HG03066 (cell line): Measurements from ENCODE around the gene BCAS4.
"Not testable (repeated sequence)": the region's sequence is repeated elsewhere in the genome, so short reads cannot be mapped to it uniquely, and the experiment has no call there.

ENCODE experiments used
- ATAC-seq: cut with Tn5 transposase; IDR thresholded peaks from one replicate; pipeline ENCODE4 v1.9.1; 2021; ENCODE audit warnings: low read depth; ENCODE audit not compliant: unreplicated experiment

The BCAS4 gene

DNA sequence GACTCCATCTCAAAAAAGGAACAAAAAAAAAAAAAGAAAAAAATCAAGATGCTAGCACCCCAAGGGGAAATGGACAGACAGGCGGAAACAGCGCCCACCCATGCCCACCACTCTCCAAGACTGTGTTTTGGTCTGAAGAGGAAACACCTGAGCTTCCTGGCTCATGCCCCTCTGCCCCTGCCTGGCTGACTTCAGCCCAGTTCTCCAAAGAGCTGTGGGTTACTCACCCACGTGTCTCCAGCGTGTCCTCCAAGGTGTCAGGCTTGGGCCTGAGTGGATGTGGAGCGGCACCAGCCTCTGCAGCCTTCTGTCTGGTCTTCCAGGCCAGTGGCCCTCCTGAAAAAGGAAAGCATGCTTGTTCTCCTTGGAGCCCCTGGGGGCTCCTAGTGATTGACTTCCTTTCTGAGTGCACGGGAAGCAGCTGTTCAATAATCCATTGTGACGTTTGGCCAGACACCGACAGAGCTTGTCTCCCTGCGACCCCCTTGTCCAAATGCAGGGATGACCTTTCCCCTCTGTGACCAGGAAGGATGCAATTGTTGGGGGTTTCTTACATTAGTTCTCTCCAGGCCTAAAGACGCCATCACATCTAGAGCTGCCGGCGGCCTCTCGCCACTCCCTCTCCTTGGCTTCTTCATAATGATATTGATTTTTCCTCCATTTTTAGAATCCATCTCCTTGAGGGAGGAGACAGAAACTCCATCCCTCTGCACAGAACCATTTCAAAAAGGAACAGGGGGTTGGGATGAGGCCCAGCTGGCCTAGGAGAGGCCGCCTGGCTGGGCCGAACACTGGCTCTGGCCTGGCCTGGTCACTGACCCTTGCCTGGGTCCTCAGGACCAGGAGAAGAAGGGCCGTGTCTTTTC is 77.9 kb downstream of the BCAS4 start:
- ATAC-seq: no peak

DNA sequence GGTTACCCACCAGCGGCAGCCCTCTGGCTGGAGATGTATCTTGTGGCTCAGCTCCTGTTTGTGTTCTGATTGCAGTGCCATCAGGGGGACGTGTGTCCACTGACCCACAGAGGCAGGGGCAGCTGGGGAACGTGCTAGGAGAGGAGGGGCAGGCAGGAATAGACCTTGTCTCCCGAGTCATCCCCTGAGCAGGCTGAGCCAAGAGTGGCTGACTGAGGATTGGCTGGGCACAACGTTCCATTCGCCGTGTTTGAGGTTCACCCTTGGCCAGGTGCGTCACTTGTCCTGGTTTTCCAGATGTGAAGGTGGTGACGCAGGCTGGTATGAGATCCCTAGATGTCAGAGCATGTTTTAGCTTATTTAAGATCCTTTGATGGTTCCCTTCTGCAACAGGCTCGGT is 78.7 kb downstream of the BCAS4 start:
- ATAC-seq: no peak

DNA sequence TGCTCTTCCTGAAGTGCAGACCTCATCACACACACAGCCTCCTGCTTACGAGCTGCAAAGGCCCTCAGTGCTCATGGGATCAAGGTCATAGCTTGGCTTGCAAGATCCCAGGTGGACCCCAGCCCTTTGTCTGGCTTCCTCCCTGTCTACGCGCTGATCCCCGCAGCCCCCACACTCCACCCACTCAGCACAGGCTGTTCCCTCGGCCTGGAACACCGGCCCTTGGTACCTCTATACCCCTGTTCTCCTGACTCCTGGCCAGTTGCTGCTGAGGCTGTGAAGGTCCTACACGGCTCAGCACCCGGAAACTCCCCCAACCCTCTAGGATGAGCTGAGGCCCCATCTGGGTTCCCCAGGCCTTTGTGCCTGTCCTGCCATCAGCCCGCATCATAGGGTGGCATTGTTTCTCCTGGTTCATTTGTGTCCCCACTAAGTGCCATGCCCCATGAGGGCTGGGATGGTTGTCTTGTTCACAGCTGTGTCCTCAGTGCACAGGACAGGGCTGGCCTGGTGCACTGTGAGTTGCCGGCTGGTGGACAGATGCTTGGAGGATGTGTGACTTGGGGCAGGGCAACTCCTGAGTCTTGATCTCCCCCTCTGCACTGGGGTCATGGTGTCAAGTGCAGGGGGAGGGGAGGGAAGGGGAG is 79.4 kb downstream of the BCAS4 start:
- ATAC-seq: no peak

DNA sequence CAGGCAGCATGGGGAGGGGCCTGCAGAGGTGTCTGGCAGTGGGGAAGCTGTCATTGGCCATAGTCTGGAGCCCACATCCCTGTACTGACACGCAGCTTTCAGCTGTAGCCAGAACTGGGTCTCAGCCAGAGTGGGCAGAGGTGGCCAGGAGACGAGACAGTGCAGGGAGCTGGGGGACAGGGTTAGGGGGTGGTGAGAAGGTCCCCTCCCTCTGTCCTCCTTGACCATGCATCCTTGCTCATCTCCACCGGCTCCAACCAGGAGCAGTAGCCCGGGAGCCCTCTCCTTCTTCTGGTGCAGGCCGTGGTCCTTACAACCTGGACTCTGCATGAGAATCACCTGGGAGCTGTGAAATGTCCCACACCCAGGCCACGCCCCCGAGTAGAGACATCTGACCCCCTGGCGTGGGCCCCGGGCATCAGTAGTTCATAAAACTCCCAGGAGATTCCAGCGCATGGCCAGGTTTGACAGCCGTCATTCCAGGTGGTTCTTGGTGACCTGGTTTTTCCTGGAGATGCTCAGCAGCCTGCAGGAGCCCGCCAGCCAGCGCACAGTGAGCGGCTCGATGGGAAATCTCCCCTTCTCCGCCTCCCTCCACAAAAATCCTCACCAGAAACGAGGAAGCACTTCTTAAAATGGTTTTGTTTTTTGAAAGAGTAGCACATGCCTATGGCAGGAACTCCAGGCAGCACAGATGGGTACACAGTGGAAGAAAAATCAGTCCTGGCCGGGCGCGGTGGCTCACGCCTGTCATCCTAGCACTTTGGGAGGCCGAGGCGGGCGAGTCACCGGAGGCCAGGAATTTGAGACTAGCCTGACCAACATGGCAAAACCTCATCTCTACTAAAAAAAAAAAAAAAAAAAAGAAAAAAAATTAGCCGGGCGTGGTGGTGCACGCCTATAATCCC is 80.2 kb downstream of the BCAS4 start:
- ATAC-seq: no peak

DNA sequence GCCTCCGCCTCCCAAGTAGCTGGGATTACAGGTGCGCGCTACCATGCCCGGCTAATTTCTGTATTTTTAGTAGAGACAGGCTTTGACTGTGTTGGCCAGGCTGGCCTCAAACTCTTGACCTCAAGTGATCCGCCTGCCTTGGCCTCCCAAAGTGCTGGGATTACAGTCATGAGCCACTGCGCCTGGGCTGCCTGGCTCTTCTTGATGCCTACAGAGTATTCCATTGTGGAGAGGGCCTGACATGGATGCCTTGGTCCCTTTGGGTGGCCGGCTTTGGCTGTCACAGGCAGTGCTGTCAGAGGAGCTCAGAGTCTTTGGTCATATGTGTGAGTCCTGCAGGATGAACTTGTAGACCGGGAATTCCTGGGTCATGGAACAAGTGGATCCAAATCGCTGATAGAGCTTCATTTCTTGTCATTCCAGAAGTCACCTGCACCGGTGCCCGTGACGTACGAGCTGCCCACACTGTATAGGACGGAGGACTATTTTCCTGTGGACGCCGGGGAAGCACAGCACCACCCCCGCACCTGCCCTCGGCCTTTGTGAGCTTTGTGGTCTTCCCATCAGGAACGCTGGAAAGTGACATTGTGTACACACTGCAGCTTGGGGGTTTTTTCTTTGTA is 81.3 kb downstream of the BCAS4 start:
- ATAC-seq: no peak

DNA sequence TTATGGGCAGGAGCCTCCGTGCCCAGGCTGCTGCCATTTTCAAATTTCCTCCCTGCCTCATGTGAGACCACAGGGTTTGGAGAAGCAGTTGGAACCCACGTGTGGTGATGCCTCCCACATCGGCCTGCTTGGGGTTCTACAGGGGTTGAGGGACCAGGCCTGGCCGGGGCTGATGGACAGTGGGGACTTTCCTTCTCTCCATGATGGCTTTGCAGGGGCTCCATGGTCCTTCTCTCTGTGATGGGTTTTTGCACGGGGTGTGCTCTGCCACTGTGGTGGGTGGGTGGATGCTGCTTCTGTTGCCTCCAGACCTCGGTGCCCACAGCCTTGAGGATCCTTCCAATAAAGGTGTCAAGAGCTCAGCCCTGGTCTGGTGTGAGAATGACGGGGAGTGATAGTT is 82.0 kb downstream of the BCAS4 start:
- no peak for ATAC-seq

DNA sequence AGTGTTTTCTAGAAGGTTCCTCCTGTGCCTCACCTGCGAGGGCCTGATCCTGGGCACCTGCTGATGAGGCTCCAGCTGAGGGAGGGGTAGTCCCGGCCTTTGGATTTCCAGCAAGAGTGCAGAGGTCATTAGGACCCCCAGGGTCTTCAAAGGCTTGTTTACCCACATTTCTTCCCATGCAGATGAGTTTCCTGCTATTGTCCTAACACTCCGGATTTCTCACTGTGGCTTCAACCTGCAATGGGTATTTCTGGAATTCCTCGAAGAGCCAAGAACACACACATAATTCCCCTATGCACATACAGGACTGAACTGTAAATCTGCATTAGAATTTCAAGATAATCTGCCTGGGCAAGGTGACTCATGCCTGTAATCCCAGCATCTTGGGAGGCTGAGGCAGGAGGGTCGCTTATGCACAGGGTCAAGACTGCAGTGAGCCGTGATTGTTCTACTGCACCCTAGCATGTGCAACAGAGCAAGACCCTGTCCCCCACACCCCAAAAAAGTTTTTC is 82.4 kb downstream of the BCAS4 start:
- no peak for ATAC-seq

DNA sequence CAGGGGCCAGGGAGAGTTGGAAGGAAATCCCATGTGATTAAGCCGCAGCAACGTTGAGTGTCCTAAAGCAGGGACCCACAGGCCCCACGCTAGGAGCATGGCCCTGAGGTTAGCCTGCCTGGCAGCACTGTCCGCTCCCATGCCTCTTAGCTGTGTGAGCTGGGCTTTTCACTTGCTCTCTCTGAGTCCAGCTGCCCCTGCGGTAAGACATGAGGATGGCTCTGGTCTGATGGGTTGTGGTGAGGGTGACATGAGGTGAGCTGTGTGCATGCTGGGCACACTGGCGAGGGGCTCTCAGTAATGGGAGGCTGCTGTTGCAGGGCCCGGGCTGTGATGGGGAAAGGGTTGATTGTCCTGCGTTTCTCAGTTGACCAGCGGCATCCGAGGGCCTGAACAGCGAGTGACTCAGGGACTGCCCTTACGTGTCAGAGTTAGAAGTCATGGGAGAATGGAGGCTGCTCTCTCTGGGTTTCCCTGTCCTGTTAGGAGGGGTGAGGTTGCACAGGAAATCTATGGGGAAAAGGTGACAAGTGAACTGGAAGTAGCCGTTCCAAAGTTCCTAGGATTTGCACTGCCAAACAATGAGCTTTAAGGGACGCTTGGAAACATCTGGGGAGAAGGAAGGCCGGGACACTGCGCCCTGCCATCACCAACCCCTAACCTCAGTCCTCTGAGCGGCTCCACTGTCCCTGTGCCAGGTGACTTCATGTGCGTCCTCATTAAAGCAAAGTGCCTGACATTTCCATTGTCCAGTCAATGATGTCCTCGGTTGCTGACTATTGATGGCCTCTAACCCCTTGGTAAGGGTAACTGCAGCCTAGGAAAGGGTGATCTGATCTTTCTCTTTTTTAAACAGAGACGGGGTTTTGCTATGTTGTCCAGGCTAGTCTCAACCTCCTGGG is 85.0 kb downstream of the BCAS4 start:
- ATAC-seq: no peak

DNA sequence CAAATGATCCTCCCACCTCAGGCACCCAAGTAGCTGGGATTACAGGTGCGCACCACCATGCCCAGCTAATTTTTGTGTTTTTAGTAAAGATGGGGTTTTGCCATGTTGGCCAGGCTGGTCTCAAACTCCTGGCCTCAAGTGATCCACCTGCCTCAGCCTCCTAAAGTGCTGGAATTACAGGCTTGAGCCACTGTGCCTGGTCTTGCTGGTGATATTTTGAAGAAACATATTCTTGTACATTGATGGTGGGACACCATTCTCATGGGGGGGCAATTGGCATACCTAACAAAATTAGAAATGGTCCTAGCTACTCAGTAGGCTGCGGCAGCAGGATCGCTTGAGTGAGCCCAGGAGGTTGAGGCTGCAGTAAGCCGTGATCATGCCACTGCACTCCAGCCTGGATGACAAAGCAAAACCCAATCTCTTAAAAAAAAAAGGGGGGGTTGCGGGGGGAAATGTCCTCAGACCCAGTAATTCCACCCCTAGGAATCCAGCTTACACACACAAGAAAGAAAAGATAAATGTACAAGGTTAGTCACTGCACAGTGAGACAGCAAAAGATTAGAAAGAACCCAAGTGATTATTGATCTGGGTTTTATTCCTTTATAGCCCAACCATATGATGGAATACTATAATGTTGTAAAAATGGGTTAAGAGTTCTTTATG is 87.0 kb downstream of the BCAS4 start:
- ATAC-seq: not testable (repeated sequence)

DNA sequence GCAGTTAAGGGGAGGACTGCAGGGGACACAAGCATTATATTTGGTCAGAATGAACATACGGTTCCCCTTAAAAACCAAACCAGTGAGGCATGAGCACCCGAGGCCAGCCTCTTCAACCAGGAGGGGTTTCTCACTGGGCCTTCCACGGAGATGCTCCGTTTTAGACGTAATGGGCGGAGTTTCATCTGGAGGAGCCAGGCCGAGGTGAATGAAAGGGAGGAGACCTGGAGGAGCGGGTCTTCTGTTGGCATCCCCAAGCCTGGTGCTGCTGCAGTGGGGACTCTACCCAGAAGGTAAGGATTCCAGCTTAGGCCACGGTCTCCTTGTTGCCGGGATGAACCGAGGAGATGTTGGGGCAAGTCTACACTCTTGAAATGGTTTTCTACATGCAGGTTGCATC is 89.0 kb downstream of the BCAS4 start:
- no peak for ATAC-seq

DNA sequence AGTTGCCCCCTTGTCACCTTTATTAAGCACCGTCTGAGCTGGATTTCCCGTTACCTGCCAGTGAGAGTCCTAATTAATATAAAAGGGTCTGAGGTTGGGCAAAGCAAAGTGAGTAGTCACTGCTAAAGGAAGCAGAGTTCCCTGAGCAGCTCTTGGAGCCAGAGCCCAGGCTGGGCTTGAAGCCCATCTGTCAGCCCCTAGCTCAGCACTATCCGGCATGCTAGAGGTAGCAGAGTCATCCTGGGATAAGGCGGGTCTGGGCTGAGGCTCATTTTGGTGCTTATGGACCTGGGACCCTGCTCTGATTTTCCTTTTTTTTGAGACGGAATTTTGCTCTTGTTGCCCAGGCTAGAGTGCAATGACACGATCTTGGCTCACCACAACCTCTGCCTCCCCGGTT is 90.2 kb downstream of the BCAS4 start:
- no peak for ATAC-seq

DNA sequence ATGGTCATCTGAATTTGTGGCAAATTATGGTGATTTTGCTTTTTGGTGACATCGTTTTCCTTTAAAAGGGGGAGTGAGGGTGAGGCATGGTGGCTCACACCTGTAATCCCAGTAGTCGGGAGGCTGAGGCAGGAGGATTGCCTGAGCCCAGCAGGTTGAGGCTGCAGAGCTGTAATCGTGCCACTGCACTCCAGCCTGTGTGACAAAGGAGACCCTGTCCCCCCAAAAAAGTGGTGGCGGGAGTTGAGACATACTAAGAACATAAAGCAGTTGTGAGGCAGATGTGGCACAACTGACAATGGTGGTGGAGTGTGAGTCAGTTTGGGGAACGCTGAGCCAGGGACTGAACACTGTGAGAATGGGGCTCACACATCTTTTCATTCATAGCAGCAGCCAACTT is 90.9 kb downstream of the BCAS4 start:
- ATAC-seq: no peak

DNA sequence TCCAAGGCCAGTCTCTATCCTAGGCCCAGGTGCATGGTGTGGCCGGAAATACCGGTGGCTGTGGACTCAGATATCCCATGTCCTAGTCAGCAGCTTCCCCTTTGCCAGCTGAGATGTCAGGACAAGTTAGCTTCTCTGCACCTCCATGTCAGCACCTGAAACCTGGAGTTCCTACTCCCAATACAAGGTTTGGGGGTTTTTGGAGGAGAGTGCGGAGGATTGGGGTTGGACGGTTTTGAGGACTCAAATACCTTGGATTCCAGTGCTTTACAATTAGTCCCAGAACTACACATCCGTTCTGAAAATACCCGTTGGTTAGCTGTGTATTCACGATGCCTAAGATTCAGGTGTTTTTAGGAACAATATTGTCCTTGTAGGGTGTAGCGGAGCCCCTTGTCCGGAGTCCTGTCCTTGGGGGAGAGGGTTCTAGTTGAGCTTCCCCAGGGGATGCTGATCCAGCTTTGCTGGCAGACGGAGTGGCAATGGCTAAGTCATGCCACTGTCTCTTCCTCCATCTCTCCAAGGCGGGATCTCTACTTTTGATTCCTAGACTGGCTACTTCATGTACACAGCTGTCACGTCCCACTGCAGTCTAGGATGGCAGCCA is 91.4 kb downstream of the BCAS4 start:
- ATAC-seq: no peak

DNA sequence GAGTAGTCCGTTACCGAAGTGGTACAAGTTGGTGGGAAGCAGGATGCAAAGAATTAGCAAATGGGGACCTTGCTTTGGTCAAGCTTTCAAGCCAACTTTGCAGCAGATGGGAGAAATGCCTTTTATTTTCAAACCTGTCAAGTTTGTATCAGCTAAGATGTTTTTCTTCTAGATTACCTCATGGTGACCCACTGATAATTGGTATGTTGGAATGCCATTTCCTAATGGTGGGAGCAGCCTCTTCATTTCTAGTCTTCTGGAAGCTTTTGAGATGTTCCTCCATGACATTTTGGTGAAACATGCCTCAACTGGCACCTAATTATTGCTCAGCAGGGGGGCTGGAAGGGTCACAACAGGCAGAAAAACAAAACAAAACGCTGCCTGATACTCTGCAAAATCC is 92.7 kb downstream of the BCAS4 start:
- no peak for ATAC-seq

DNA sequence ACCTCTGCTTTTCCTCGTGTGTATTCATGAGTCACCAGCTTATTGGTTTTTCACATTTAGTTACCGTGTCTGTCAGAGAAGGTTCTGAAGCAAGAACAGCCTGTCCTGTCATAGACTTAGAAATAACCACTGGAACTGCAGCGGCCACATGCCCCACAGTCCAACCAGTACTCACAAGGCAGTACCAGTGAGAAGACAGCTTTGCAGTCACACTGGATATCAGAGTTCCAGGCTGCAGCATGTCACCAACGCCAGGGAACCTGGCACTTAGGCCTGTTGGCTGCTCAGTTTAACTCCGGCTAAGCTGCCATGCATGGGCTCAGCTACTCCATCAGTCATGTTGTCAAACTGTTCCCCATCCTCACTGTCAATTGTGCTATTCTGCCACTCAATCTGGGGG is 96.3 kb downstream of the BCAS4 start:
- ATAC-seq: no peak

DNA sequence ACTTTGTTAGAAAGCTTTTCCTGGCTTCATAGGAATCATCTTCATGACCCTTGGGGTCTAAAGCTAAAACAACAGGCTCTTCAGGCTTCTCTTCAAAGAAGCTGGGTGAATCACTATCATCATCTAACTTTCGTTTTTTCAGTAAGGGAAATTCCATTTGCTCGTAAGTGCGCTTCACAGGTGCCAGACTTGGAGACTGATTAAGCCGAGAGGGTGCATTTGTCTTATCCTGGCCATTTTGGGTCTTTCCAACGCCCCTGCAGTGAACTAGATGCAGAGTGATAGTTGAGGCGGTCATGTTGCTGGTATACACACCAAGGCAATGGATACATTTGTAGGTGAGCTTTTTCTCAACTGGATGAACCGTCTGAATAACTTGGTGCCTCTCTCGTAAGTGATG is 97.5 kb downstream of the BCAS4 start:
- no peak for ATAC-seq

DNA sequence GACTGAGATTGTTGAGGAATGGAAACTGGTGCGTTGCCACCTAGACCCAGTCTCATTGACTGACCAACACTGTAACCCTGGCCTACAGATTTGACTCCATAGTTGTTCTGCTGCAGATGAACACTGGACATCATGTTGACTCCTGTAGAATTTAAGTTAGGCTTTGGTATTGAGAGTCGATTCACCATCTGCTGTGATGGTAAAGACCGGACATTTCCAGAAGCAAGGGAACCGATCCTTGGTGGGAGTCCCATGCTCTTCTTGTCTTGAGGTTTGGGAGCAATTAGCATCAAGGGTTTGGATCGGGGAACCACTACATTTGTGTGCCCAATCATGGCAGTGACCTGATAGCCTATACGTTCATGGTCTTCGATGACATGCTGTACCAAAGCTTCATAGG is 98.8 kb downstream of the BCAS4 start:
- ATAC-seq: no peak

DNA sequence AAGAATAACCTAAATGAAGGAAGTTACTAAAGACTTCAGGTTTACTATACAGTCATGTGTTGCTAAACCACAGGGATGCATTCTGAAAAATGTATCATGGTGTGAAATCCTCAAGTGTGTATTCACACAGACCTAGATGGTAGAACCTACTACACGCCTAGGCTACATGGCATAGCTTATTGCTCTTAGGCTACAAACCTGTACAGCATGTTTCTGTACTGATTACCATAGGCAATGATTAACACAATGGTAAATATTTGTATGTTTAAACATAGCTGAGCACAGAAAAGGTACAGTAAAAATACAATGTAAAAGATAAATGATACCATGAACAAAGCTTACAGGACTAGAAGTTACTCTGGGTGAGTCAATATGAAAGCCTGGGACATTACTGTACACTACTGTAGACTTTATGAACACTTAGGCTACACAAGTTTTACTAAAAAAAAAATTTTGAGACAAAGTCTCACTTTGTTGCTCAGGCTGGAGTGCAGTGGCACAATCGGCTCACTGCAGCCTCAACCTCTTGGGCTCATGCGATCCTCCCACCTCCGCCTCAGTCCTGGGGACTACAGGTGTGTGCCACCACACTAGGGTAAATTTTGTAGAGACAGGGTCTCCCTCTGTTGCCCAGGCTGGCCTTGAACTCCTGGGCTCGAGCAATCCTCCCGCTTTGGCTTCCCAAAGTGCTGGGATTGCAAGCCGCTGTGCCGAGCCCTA is 100.4 kb downstream of the BCAS4 start:
- no peak for ATAC-seq
